ENCODE results near the gene USP48. TPM values are rescaled to one million over a fixed set of nuclear protein-coding genes. Genes with fewer than 3 reads are reported as not detected.

USP48 gene
- total and polyA plus RNA-seq, 2 of the 4 experiments (the other 2 are of a cell fraction) = 24.7 to 25.0 TPM

DNA sequence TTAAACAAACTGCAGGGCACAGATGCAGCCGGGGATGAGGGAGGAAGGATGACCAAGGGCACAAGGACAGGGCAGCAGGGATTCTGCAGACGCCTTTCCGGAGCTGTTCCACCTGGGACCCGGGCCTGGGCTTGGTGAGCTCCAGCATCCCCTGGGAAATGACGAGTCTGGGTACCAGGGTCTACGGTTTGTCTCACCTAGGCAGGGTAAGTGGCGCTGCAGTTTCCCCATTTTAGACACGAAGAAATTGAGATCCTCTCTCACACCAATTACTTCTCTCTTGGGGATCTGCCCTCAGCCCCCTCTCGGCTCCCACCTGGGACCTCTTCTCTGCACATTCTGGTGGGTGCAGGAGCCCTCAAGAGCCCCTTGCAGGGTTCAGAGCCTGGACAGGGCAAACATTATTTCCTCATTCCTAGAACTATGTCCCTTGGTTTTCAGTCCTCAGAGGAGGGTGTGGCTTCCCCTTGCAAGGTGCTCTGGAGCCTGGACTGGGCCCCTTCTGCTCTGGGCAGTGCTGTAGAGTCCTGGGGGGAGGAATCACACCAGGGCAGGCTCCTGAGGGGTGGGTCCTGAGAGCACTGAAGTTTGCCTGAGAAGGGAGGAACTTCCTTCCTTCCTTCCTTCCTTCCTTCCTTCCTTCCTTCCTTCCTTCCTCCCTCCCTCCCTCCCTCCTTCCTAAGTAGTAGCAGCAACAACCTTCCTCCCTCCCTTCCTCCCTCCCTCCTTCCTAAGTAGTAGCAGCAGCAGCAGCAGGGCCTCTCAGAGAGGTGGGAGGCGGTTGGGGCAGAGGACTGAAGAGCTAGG, 129.8 kb downstream of the USP48 start:
- Histone ChIP-seq H4K20me1 (ENCODE audit: insufficient read depth, low read length) (peaks cover 9% of the 10 kb centered on the region; the same call in 1 of the 2 replicates), H3K4ac (ENCODE audit: low read depth, low read length) (no peak overlapping the region), H3K14ac (replicated peaks; ENCODE audit: low read depth, low read length) (no peak overlapping the region), H2AFZ (replicated peaks; ENCODE audit: low read length, poor library complexity) (no peak overlapping the region), H2BK5ac (ENCODE audit: low read depth, low read length, poor library complexity, severe bottlenecking) (no peak overlapping the region), H3K27me3 (ENCODE audit: control insufficient read depth, insufficient read depth, low read length) (peaks cover 55% of the 10 kb centered on the region), H2BK20ac (ENCODE audit: low read depth, low read length) (no peak overlapping the region), H3K9me1 (ENCODE audit: insufficient read depth, low read length) (0 out of 2 replicates have a peak, but pooled peaks cover 5% of the 10 kb centered on the region), H4K91ac (ENCODE audit: insufficient read depth, low read depth, low read length) (no peak overlapping the region), H3K9me3 (ENCODE audit: control insufficient read depth, insufficient read depth, low read length) (no peaks in the 10 kb centered on the region), H3K56ac (ENCODE audit: extremely low read depth, insufficient read depth, low read length) (no peak overlapping the region), H3K79me1 (ENCODE audit: low read depth in 1 of 2, low read length in 2 of 2) (no peaks in the 10 kb centered on the region), H3K23ac (ENCODE audit: low read depth, low read length) (no peak overlapping the region), H3K4me3 (ENCODE audit: insufficient read depth, low read depth, low read length) (no peak overlapping the region), H3K18ac (ENCODE audit: low read depth, low read length) (no peak overlapping the region), H2BK120ac (ENCODE audit: low read depth, low read length) (no peak overlapping the region), H3K9ac (ENCODE audit: low read depth, low read length) (no peak overlapping the region), H4K8ac (ENCODE audit: low read depth in 2 of 2, low read length in 2 of 2) (no peak overlapping the region), H3K4me2 (ENCODE audit: low read depth, low read length) (no peak overlapping the region), H3K27ac (ENCODE audit: insufficient read depth, low read length) (no peak overlapping the region), H4K5ac (ENCODE audit: low read depth, low read length) (no peak overlapping the region), H2BK15ac (ENCODE audit: low read depth, low read length) (no peak overlapping the region), H2AK9ac (replicated peaks; ENCODE audit: low read depth, low read length, poor library complexity) (no peak overlapping the region), H3K36me3 (ENCODE audit: control insufficient read depth, insufficient read depth, low read length) (no peaks in the 10 kb centered on the region), H3K4me1 (ENCODE audit: control insufficient read depth, insufficient read depth, low read length) (peaks cover 3% of the 10 kb centered on the region; the same call in 1 of the 2 replicates), H2AK5ac (ENCODE audit: low read depth, low read length) (no peak overlapping the region)
- intact Hi-C loops (cut with micrococcal nuclease) = loop anchor here (10.0 kb wide), 2 partner anchors 118 to 398 kb away; no protein-coding TSS in a partner anchor
- in situ Hi-C loops (cut with MboI; ENCODE audit: low sequenced_read_pairs) = loop anchor here (10.0 kb wide), 2 partner anchors 278 to 398 kb away; no protein-coding TSS in a partner anchor
- TF ChIP-seq BHLHE40 (IDR thresholded peaks at IDR 0.05; ENCODE audit: low read depth, low read length) = no peak
- no peak for TF ChIP-seq SMC3 (IDR thresholded peaks at IDR 0.05; ENCODE audit: low read depth, low read length)
- TF ChIP-seq, protein P1, sequence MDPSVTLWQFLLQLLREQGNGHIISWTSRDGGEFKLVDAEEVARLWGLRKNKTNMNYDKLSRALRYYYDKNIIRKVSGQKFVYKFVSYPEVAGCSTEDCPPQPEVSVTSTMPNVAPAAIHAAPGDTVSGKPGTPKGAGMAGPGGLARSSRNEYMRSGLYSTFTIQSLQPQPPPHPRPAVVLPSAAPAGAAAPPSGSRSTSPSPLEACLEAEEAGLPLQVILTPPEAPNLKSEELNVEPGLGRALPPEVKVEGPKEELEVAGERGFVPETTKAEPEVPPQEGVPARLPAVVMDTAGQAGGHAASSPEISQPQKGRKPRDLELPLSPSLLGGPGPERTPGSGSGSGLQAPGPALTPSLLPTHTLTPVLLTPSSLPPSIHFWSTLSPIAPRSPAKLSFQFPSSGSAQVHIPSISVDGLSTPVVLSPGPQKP (IDR thresholded peaks at IDR 0.05; ENCODE audit: borderline replicate concordance, low read depth, low read length) = no peak
- POLR2A ChIA-PET (ENCODE audit: unreplicated experiment) = no interaction called here
- dilution Hi-C loops (cut with HindIII; ENCODE audit: low sequenced_read_pairs, unreplicated experiment) = no loop called here
- no TSS peak for BruUV-seq (replicated peaks)
- ATAC-seq (ENCODE audit: low read depth) (no peak), DNase-seq (no peak)
- CTCF ChIA-PET = no interaction called here
- WGBS, 2 experiments (ENCODE audit: extremely low coverage in 2 of 2, insufficient read length in 1 of 2) = 65% methylated on average over 3 of the region's 10 CpGs; no CpG with 5 or more reads in 1 of the 2 experiments

Measured in IMR-90 (cell line).